Cardiac muscle cell (in vitro differentiated cells and primary cell): Measurements from ENCODE around the gene USP6NL. TPM values are rescaled to one million over a fixed set of nuclear protein-coding genes. Genes with fewer than 3 reads are reported as not detected.

ENCODE experiments used
- DNase-seq, 2 donors: peaks; one replicate each; pipeline versions ENCODE4 v3.0.0 to v3.0.0-alpha.2; 2010 to 2017; ENCODE audit warnings: low read depth in 1 of 2, low spot score in 1 of 2
- H3K27ac ChIP-seq: fragments of 200-600 bp; sonication (generic); 2 replicates; pipeline ENCODE4 v1.5.1; 2016
- H3K27me3 ChIP-seq: fragments of 200-600 bp; sonication (generic); 2 replicates; pipeline ENCODE4 v1.6.0; 2016; ENCODE audit warnings: control low read depth
- H3K36me3 ChIP-seq: fragments of 200-600 bp; sonication (generic); 2 replicates; pipeline ENCODE4 v1.5.1; 2016; ENCODE audit warnings: control low read depth
- H3K4me1 ChIP-seq: fragments of 200-600 bp; sonication (generic); 2 replicates; pipeline ENCODE4 v1.8.1; 2017; ENCODE audit warnings: low read depth, mild to moderate bottlenecking, mixed run types
- H3K4me3 ChIP-seq: fragments of 200-600 bp; sonication (generic); 2 replicates; pipeline ENCODE4 v1.5.1; 2016; ENCODE audit warnings: mild to moderate bottlenecking
- H3K9me3 ChIP-seq: fragments of 200-600 bp; sonication (generic); 2 replicates; pipeline ENCODE4 v1.5.1; 2017; ENCODE audit warnings: low read depth, mild to moderate bottlenecking, control low read depth
- polyA plus RNA-seq: library from polyadenylated mRNA; unstranded; fragments of >200 nt; fragmentation: Nextera tagmentation; extraction: Ambion mirVana; gene quantifications from 2 replicates; pipeline ENCODE4 v1.2.1, GENCODE V29; 2016
- total RNA-seq: library from RNA; depleted of rRNA; stranded (reverse); fragments of >200 nt; gene quantifications from 2 replicates; pipeline ENCODE4 v1.2.3, GENCODE V29; 2016
- TF ChIP-seq, protein P1 (sequence below): IDR thresholded peaks from 2 replicates; pipeline ENCODE4 v1.5.1; 2012; ENCODE audit warnings: low read depth, mild to moderate bottlenecking, low read length

The USP6NL gene
- total and polyA plus RNA-seq, 2 experiments from 2014 or later = 13.6 to 25.4 TPM

DNA sequence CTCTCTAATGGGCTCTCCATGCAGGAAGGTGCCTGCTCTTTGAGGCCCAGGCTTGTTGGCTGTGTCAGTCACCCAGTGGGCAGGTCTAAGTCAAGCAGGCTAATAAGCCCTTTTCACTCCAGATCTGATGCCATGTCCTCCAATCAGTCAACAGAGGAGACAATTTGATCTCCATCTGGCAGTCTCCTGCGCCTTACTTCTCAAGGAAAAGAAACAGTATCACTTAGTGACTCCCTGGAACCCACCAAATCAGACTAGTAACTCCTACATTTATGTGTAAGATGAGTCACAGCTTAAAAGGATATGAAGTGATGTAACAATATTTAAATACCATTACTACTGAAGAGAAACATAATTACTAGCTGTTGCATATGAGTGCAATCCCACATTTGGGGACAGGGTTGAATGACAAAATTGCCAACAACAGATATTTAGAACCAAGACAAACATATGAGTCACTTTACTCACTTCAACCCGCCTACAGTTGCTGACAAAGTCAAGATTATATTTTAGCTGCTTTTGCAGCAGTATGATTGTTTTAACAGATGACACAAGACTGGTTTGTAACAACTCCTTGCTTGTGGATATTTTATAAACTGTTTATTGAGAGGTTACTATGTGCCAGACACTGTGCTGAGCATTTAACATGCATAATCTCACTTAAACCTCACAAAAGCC lies 72.1 kb downstream of the USP6NL start:
- peak in 1 of 2 donors; percentile 55 for DNase-seq
- H3K36me3 ChIP-seq = no peaks in the 10 kb centered on the region
- no peaks in the 10 kb centered on the region for H3K27me3 ChIP-seq
- H3K4me1 ChIP-seq = no peaks in the 10 kb centered on the region
- no peaks in the 10 kb centered on the region for H3K9me3 ChIP-seq
- H3K27ac ChIP-seq = no peak overlapping the region
- TF ChIP-seq, protein P1, sequence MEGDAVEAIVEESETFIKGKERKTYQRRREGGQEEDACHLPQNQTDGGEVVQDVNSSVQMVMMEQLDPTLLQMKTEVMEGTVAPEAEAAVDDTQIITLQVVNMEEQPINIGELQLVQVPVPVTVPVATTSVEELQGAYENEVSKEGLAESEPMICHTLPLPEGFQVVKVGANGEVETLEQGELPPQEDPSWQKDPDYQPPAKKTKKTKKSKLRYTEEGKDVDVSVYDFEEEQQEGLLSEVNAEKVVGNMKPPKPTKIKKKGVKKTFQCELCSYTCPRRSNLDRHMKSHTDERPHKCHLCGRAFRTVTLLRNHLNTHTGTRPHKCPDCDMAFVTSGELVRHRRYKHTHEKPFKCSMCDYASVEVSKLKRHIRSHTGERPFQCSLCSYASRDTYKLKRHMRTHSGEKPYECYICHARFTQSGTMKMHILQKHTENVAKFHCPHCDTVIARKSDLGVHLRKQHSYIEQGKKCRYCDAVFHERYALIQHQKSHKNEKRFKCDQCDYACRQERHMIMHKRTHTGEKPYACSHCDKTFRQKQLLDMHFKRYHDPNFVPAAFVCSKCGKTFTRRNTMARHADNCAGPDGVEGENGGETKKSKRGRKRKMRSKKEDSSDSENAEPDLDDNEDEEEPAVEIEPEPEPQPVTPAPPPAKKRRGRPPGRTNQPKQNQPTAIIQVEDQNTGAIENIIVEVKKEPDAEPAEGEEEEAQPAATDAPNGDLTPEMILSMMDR = no peak
- no peak overlapping the region for H3K4me3 ChIP-seq

DNA sequence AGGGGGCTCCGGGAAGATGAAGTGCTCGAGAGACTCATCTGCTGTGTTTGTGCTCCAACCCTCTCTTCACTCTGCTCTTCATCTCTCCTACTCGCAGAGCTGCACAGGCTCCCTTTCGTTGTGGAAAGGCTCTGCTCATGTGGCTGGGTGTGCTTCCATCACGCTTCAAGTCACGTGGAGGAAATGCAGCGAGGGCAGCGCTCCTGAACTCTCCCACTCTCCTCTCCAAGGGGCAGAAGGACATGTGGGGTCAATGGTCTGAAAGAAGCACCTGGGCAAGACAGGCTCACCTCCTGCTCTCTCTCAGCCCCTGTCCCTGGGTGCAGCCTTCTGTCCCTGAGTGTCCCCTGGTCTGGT lies 72.6 kb downstream of the USP6NL start:
- Histone ChIP-seq H3K27ac (no peak overlapping the region), H3K27me3 (no peaks in the 10 kb centered on the region), H3K4me1 (no peaks in the 10 kb centered on the region), H3K9me3 (no peaks in the 10 kb centered on the region), H3K4me3 (no peak overlapping the region), H3K36me3 (no peaks in the 10 kb centered on the region)
- TF ChIP-seq, protein P1 = no peak
- no peak for DNase-seq

DNA sequence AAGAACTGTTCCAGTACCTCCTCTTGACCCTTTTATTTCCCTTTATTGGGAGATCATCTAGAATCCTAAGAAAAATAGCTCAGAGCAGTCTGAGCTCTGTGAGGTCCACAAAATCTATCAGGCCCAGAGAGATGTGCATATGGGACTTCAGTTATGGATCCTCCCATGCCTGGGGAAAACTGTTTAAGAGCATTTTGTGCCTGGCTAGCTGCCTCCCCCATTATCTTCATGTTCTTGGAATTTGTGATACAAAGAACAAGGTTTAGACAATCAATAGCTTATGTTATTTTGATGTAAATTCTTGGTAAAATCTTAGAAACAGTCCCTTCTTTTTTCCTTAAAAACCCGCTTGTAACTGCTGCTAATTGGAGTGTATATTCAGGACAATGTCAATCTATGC lies 75.2 kb downstream of the USP6NL start:
- Histone ChIP-seq H3K4me3 (no peak overlapping the region), H3K27ac (no peak overlapping the region), H3K9me3 (no peaks in the 10 kb centered on the region), H3K36me3 (no peaks in the 10 kb centered on the region), H3K27me3 (no peaks in the 10 kb centered on the region), H3K4me1 (no peaks in the 10 kb centered on the region)
- no peak for DNase-seq
- TF ChIP-seq, protein P1 = no peak

DNA sequence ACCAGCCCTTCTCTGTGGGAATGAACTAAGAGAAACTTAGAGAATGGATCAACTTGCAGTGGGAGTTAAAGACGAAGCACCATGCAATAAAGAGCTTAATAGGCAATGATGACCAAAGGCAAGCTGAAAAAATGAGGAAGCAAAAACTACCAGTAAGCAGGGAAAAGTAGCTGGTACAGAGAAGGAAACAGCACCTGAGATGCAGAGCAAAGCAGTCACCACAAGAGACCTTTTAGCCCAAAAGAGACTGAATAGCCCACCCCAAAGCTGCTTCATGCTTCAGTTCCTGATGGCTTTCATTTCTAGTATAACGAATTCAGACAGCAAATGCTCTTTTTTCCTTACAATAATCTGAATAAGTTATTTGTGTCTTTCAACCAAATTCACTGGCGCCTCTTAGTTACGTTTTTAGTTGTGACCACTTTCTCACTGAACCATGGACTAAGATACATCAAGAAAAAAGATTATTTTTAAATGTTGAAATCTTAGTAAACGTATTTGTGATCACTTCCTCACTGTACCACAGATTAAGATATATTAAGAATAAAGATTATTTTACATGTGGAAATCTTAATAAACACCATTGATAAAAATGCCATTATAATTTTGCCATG lies 76.0 kb downstream of the USP6NL start:
- no peak overlapping the region for H3K27ac ChIP-seq
- H3K9me3 ChIP-seq = no peaks in the 10 kb centered on the region
- no peak overlapping the region for H3K4me3 ChIP-seq
- no peak for DNase-seq
- no peaks in the 10 kb centered on the region for H3K27me3 ChIP-seq
- H3K36me3 ChIP-seq = no peaks in the 10 kb centered on the region
- TF ChIP-seq, protein P1 = no peak
- H3K4me1 ChIP-seq = no peaks in the 10 kb centered on the region

DNA sequence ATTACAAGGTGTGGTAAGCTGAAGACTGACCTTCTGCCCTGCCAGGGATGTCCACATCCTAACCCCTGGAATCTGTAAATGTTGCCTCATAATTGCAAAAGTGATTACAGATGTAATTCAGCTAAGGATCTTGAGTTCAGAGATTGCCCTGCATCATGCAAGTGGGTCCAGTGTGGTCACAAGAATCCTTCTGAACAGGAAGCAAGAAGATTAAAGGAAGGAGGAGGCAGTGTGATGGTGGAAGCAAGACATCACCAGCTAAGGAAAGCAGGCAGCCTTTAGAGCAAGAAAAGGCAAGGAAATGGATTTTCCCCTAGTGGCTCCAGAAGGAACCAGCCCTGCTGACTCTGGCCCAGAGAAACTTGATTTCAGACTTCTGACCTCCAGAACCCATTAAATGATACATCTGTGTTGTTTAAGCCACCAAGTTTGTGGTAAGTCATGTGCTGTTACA lies 78.1 kb downstream of the USP6NL start:
- H3K27me3 ChIP-seq = no peaks in the 10 kb centered on the region
- no peaks in the 10 kb centered on the region for H3K9me3 ChIP-seq
- H3K27ac ChIP-seq = no peak overlapping the region
- peaks cover 3% of the 10 kb centered on the region for H3K4me1 ChIP-seq
- H3K4me3 ChIP-seq = no peak overlapping the region
- no peaks in the 10 kb centered on the region for H3K36me3 ChIP-seq
- DNase-seq = peak in 1 of 2 donors; percentile 64
- TF ChIP-seq, protein P1 = peak; percentile 45
